Endothelial cell of umbilical vein (primary cell): ENCODE measurements around the gene DNAH3.

Experiments
- FOS ChIP-seq: IDR thresholded peaks from 2 replicates; pipeline ENCODE4 v1.6.1; 2011; ENCODE audit warnings: mild to moderate bottlenecking, low read length, moderate library complexity, borderline replicate concordance; ENCODE audit not compliant: insufficient read depth
- POLR2A ChIP-seq: IDR thresholded peaks from 2 replicates; pipeline ENCODE4 v1.6.1; 2012; ENCODE audit warnings: low read depth, mild to moderate bottlenecking, control low read depth, low read length
- TF ChIP-seq, protein P1 (sequence below), 2 donors: IDR thresholded peaks; 1 replicate in 1 of 2; 2 replicates in 1 of 2; pipeline ENCODE4 v1.5.1; 2011; ENCODE audit warnings: low read length in 2 of 2, mild to moderate bottlenecking in 2 of 2, moderate library complexity in 2 of 2, control low read depth in 1 of 2, inconsistent platforms in 1 of 2, low read depth in 1 of 2; ENCODE audit not compliant: insufficient read depth in 1 of 2; ENCODE audit errors: extremely low read depth in 1 of 2

DNA sequence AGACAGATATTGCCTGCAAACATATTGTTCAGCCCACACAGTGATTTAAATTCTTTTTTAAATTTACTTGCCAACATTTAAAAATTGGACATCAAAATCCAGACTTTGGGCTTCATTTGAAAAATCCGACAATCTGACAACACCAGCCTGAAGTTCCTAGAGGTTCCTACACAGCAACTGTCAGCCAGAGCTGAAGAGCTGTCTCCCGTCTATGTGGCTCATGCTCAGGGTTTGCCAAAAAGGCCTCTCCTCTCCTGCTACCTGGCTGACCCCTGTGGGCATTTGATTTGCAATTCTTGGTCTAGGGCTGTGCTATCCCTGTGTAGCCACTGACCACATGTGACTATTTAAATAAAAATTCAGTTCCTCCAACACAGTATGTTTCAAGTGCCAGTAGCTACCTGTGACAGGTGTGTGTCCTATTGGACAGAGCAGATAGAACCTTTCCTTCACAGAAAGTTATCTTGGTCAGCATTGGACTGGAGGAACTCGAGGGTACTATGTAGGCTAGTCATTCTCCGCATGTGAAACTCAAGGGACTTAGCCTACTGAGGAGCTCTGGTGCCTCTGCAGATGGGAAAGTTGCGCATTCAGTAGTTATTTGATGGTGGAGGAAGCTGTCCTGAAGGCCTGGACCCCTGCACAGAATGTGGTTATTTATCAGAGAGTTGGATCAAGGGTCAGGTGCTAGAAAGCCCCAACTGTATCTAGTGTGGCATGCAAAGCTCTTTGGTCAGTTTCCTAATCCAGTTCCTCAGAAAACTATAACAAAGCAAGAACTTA is 247.3 kb downstream of the DNAH3 start:
- TF ChIP-seq, protein P1, sequence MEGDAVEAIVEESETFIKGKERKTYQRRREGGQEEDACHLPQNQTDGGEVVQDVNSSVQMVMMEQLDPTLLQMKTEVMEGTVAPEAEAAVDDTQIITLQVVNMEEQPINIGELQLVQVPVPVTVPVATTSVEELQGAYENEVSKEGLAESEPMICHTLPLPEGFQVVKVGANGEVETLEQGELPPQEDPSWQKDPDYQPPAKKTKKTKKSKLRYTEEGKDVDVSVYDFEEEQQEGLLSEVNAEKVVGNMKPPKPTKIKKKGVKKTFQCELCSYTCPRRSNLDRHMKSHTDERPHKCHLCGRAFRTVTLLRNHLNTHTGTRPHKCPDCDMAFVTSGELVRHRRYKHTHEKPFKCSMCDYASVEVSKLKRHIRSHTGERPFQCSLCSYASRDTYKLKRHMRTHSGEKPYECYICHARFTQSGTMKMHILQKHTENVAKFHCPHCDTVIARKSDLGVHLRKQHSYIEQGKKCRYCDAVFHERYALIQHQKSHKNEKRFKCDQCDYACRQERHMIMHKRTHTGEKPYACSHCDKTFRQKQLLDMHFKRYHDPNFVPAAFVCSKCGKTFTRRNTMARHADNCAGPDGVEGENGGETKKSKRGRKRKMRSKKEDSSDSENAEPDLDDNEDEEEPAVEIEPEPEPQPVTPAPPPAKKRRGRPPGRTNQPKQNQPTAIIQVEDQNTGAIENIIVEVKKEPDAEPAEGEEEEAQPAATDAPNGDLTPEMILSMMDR (IDR thresholded peaks at IDR 0.05; ENCODE audit: extremely low read depth in 1 of 2, insufficient read depth in 1 of 2, low read depth in 1 of 2, low read length in 2 of 2), result no peak
- TF ChIP-seq POLR2A (no peak), FOS (no peak)
